ENCODE results near the gene TUBGCP2.

TUBGCP2 gene

DNA sequence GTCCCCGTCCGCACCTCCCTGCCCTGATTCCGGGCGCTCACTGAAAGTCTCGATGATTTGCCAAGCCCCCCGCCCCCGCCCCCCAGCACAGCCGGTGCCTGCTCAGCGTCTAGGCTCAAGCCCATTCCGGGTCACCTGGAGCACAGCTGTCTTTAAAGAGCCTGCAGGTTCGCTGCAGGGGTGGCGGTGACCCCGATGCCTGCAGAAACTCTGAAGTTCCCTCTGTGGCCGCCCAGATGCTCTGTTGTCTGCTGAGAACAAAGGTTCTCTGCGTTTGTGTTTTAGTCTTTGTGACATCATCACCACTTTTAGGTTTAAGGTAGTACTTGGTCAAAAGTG is 70.2 kb downstream of the TUBGCP2 start:
- no peak overlapping the region for H3K4me2 ChIP-seq (ENCODE audit: low read depth, low read length, poor library complexity, severe bottlenecking)
- H3K4me3 ChIP-seq (ENCODE audit: low read length, poor library complexity, severe bottlenecking): no peak overlapping the region
- no peak overlapping the region for H3K9ac ChIP-seq (ENCODE audit: low read depth, low read length, poor library complexity, severe bottlenecking)
- no peaks in the 10 kb centered on the region for H3K4me1 ChIP-seq (ENCODE audit: insufficient read depth, low read length, poor library complexity, severe bottlenecking)
- no peak overlapping the region for H2AFZ ChIP-seq (ENCODE audit: low read length)
- no peaks in the 10 kb centered on the region for H4K20me1 ChIP-seq (ENCODE audit: insufficient read depth, low read length, poor library complexity, severe bottlenecking)
- no peaks in the 10 kb centered on the region for H3F3A ChIP-seq (ENCODE audit: low read depth)
- H3K36me3 ChIP-seq (ENCODE audit: insufficient read depth, low read length): no peaks in the 10 kb centered on the region
- H3K79me2 ChIP-seq (ENCODE audit: insufficient read depth, low read length): no peaks in the 10 kb centered on the region
- no peak for TF ChIP-seq CTCF (conservative IDR thresholded peaks at IDR 0.05; ENCODE audit: low read length)
- TF ChIP-seq EZH2phosphoT487 (IDR thresholded peaks at IDR 0.05; ENCODE audit: borderline replicate concordance): no peak
- no peaks in the 10 kb centered on the region for H3K9me2 ChIP-seq (replicated peaks; ENCODE audit: low read depth, low read length)
- no peaks in the 10 kb centered on the region for H3K27me3 ChIP-seq (ENCODE audit: insufficient read depth, low read length, poor library complexity, severe bottlenecking)
- peaks cover 1% of the 10 kb centered on the region; the same call in 1 of the 2 replicates for H3K9me3 ChIP-seq (ENCODE audit: insufficient read depth, low read depth, low read length)

- H3K27me3 ChIP-seq (ENCODE audit: insufficient read depth, low read length, poor library complexity, severe bottlenecking): no peaks in the 10 kb centered on the region
- no peaks in the 10 kb centered on the region for H4K20me1 ChIP-seq (ENCODE audit: insufficient read depth, low read length, poor library complexity, severe bottlenecking)
- no peaks in the 10 kb centered on the region for H3K79me2 ChIP-seq (ENCODE audit: insufficient read depth, low read length)
- no peak for TF ChIP-seq CTCF (conservative IDR thresholded peaks at IDR 0.05; ENCODE audit: low read length)
- no peak for TF ChIP-seq EZH2phosphoT487 (IDR thresholded peaks at IDR 0.05; ENCODE audit: borderline replicate concordance)
- H2AFZ ChIP-seq (ENCODE audit: low read length): no peak within 1 kb of the TSS
- H3K4me1 ChIP-seq (ENCODE audit: insufficient read depth, low read length, poor library complexity, severe bottlenecking): no peaks in the 10 kb centered on the region
- H3K9me3 ChIP-seq (ENCODE audit: insufficient read depth, low read depth, low read length): peaks cover 4% of the 10 kb centered on the region; the same call in 1 of the 2 replicates
- no peak within 1 kb of the TSS for H3K9ac ChIP-seq (ENCODE audit: low read depth, low read length, poor library complexity, severe bottlenecking)
- H3F3A ChIP-seq (ENCODE audit: low read depth): no peaks in the 10 kb centered on the region
- no peaks in the 10 kb centered on the region for H3K9me2 ChIP-seq (replicated peaks; ENCODE audit: low read depth, low read length)
- no peak within 1 kb of the TSS for H3K4me2 ChIP-seq (ENCODE audit: low read depth, low read length, poor library complexity, severe bottlenecking)
- H3K4me3 ChIP-seq (ENCODE audit: low read length, poor library complexity, severe bottlenecking): no peak within 1 kb of the TSS
- H3K36me3 ChIP-seq (ENCODE audit: insufficient read depth, low read length): no peaks in the 10 kb centered on the region
These were observed 70.8 kb downstream of the TUBGCP2 start, which contains the start of gene VENTX for GRCh38 chr10:133237588-133238465. Gene VENTX, plus strand, starts transcription at chr10:133237855. Its CDS starts 60 bp downstream, at chr10:133237915.

DNA sequence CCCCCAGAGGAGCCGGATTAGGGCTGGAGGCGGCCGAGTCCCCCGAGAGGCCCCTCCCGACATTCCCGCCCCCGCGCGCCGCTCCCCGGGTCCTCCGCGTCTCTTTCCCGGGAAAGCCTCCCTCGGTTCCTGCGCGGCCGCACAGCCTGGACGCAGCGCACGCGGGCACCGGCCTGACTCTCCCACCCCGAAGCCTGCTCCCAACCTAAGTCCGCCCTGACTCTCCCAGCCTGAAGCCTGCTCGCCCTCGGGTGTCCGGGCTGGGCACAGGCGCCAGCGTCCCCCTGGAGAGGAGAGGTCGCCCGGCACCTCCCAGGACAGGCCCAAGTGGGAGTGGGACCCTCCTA is 71.5 kb downstream of the TUBGCP2 start:
- H3K4me3 ChIP-seq (ENCODE audit: low read length, poor library complexity, severe bottlenecking): no peak overlapping the region
- no peaks in the 10 kb centered on the region for H3K27me3 ChIP-seq (ENCODE audit: insufficient read depth, low read length, poor library complexity, severe bottlenecking)

More for the DNA sequence above, 71.5 kb downstream of the TUBGCP2 start:
- Histone ChIP-seq H2AFZ (ENCODE audit: low read length) (no peak overlapping the region), H3K4me1 (ENCODE audit: insufficient read depth, low read length, poor library complexity, severe bottlenecking) (no peaks in the 10 kb centered on the region), H4K20me1 (ENCODE audit: insufficient read depth, low read length, poor library complexity, severe bottlenecking) (no peaks in the 10 kb centered on the region), H3F3A (ENCODE audit: low read depth) (no peaks in the 10 kb centered on the region), H3K4me2 (ENCODE audit: low read depth, low read length, poor library complexity, severe bottlenecking) (no peak overlapping the region), H3K9me2 (replicated peaks; ENCODE audit: low read depth, low read length) (no peaks in the 10 kb centered on the region), H3K36me3 (ENCODE audit: insufficient read depth, low read length) (no peaks in the 10 kb centered on the region), H3K79me2 (ENCODE audit: insufficient read depth, low read length) (no peaks in the 10 kb centered on the region), H3K9ac (ENCODE audit: low read depth, low read length, poor library complexity, severe bottlenecking) (no peak overlapping the region), H3K9me3 (ENCODE audit: insufficient read depth, low read depth, low read length) (peaks cover 4% of the 10 kb centered on the region; the same call in 1 of the 2 replicates)
- no peak for TF ChIP-seq EZH2phosphoT487 (IDR thresholded peaks at IDR 0.05; ENCODE audit: borderline replicate concordance)
- TF ChIP-seq CTCF (conservative IDR thresholded peaks at IDR 0.05; ENCODE audit: low read length): no peak

Data from Loucy (cell line).